GM12891 (cell line): Measurements from ENCODE around the gene PIP4K2C.

ENCODE experiments used
- PAX5 ChIP-seq: IDR thresholded peaks from 2 replicates; pipeline ENCODE4 v1.6.1; 2011; ENCODE audit warnings: low read length, moderate library complexity, mild to moderate bottlenecking; ENCODE audit not compliant: insufficient read depth, severe bottlenecking
- POLR2A ChIP-seq: IDR thresholded peaks from 2 replicates; pipeline ENCODE4 v1.6.1; 2011; ENCODE audit warnings: low read depth, low read length, control low read depth
- POLR2AphosphoS5 ChIP-seq: IDR thresholded peaks from 2 replicates; pipeline ENCODE4 v1.6.1; 2011; ENCODE audit warnings: low read depth, low read length, control low read depth
- POU2F2 ChIP-seq: IDR thresholded peaks from 2 replicates; pipeline ENCODE4 v1.6.1; 2011; ENCODE audit warnings: low read depth, mild to moderate bottlenecking, control low read depth, low read length, moderate library complexity
- TAF1 ChIP-seq: IDR thresholded peaks from 2 replicates; pipeline ENCODE4 v1.6.1; 2011; ENCODE audit warnings: low read depth, low read length, control low read depth

GRCh38 chr12:57630891-57631433 is 40.0 kb downstream of the PIP4K2C start:
- TF ChIP-seq TAF1: no peak
- TF ChIP-seq POLR2A: no peak
- no peak for TF ChIP-seq POLR2AphosphoS5
- TF ChIP-seq POU2F2: no peak
- TF ChIP-seq PAX5: no peak
